ENCODE data around the gene NQO1. TPM values are rescaled to one million over a fixed set of nuclear protein-coding genes. Genes with fewer than 3 reads are reported as not detected.

Gene NQO1
- total RNA-seq, 1 donor from 2014 or later, result 74.5 TPM

- Histone ChIP-seq H4K20me1 (ENCODE audit: insufficient read depth, low read length) (peaks cover 6% of the 10 kb centered on the region), H3K9me3 (ENCODE audit: insufficient read depth, low read depth, low read length) (no peaks in the 10 kb centered on the region), H3K4me2 (ENCODE audit: low read length) (no peak overlapping the region), H3K4me1 (ENCODE audit: insufficient read depth, low read length) (peaks cover 11% of the 10 kb centered on the region), H2AFZ (ENCODE audit: low read depth, low read length) (no peak overlapping the region), H3K36me3 (ENCODE audit: insufficient read depth, low read length) (peaks cover 17% of the 10 kb centered on the region), H3K4me3 (ENCODE audit: insufficient read depth, low read depth, low read length) (no peak overlapping the region), H3K9ac (ENCODE audit: low read length) (no peak overlapping the region), H3K27ac (ENCODE audit: low read depth, low read length) (no peak overlapping the region), H3K79me2 (ENCODE audit: insufficient read depth, low read length) (no peaks in the 10 kb centered on the region), H3K27me3 (ENCODE audit: insufficient read depth, low read length) (no peaks in the 10 kb centered on the region)
- Mint-ChIP-seq H3K36me3 (ENCODE audit: low read depth, unreplicated experiment) (peaks cover 10% of the 10 kb centered on the region), H3K27me3 (ENCODE audit: low read depth, unreplicated experiment) (no peaks in the 10 kb centered on the region), H3K4me1 (ENCODE audit: low read depth, unreplicated experiment) (peaks cover 9% of the 10 kb centered on the region), H3K4me3 (ENCODE audit: unreplicated experiment) (no peak overlapping the region), H3K27ac (ENCODE audit: unreplicated experiment) (no peak overlapping the region), H3K9me3 (ENCODE audit: unreplicated experiment) (no peaks in the 10 kb centered on the region)
- FAIRE-seq (no peak), DNase-seq (ENCODE audit: low read depth) (no peak)
- TF ChIP-seq EZH2 (IDR thresholded peaks at IDR 0.05; ENCODE audit: insufficient read depth, low read length), result no peak
- TF ChIP-seq, protein P1, sequence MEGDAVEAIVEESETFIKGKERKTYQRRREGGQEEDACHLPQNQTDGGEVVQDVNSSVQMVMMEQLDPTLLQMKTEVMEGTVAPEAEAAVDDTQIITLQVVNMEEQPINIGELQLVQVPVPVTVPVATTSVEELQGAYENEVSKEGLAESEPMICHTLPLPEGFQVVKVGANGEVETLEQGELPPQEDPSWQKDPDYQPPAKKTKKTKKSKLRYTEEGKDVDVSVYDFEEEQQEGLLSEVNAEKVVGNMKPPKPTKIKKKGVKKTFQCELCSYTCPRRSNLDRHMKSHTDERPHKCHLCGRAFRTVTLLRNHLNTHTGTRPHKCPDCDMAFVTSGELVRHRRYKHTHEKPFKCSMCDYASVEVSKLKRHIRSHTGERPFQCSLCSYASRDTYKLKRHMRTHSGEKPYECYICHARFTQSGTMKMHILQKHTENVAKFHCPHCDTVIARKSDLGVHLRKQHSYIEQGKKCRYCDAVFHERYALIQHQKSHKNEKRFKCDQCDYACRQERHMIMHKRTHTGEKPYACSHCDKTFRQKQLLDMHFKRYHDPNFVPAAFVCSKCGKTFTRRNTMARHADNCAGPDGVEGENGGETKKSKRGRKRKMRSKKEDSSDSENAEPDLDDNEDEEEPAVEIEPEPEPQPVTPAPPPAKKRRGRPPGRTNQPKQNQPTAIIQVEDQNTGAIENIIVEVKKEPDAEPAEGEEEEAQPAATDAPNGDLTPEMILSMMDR (IDR thresholded peaks at IDR 0.05; ENCODE audit: insufficient read depth, low read depth, low read length), result no peak
These were observed 19.9 kb downstream of the NQO1 start for GRCh38 chr16:69706256-69706974.

- Histone ChIP-seq H3K27me3 (ENCODE audit: insufficient read depth, low read length) (no peaks in the 10 kb centered on the region), H3K9ac (ENCODE audit: low read length) (no peak overlapping the region), H4K20me1 (ENCODE audit: insufficient read depth, low read length) (peaks cover 11% of the 10 kb centered on the region), H3K4me1 (ENCODE audit: insufficient read depth, low read length) (no peaks in the 10 kb centered on the region), H3K36me3 (ENCODE audit: insufficient read depth, low read length) (peaks cover 10% of the 10 kb centered on the region), H3K79me2 (ENCODE audit: insufficient read depth, low read length) (no peaks in the 10 kb centered on the region), H3K4me2 (ENCODE audit: low read length) (no peak overlapping the region), H3K27ac (ENCODE audit: low read depth, low read length) (no peak overlapping the region), H2AFZ (ENCODE audit: low read depth, low read length) (no peak overlapping the region), H3K4me3 (ENCODE audit: insufficient read depth, low read depth, low read length) (no peak overlapping the region), H3K9me3 (ENCODE audit: insufficient read depth, low read depth, low read length) (no peaks in the 10 kb centered on the region)
- Mint-ChIP-seq H3K36me3 (ENCODE audit: low read depth, unreplicated experiment) (peaks cover 10% of the 10 kb centered on the region), H3K27ac (ENCODE audit: unreplicated experiment) (peak overlapping the region; percentile 41), H3K4me1 (ENCODE audit: low read depth, unreplicated experiment) (peaks cover 9% of the 10 kb centered on the region), H3K4me3 (ENCODE audit: unreplicated experiment) (peak overlapping the region; percentile 54), H3K27me3 (ENCODE audit: low read depth, unreplicated experiment) (no peaks in the 10 kb centered on the region), H3K9me3 (ENCODE audit: unreplicated experiment) (no peaks in the 10 kb centered on the region)
- DNase-seq (ENCODE audit: low read depth) (peak; percentile 55), FAIRE-seq (no peak)
- TF ChIP-seq EZH2 (IDR thresholded peaks at IDR 0.05; ENCODE audit: insufficient read depth, low read length), result no peak
- TF ChIP-seq, protein P1 (IDR thresholded peaks at IDR 0.05; ENCODE audit: insufficient read depth, low read depth, low read length), result no peak
These were observed 22.7 kb downstream of the NQO1 start for GRCh38 chr16:69703638-69704037.

GRCh38 chr16:69701866-69702265, 24.5 kb downstream of the NQO1 start:
- H3K9me3 Mint-ChIP-seq (ENCODE audit: unreplicated experiment), result no peaks in the 10 kb centered on the region
- no peak for TF ChIP-seq EZH2 (IDR thresholded peaks at IDR 0.05; ENCODE audit: insufficient read depth, low read length)
- TF ChIP-seq, protein P1 (IDR thresholded peaks at IDR 0.05; ENCODE audit: insufficient read depth, low read depth, low read length), result no peak
- H3K4me1 Mint-ChIP-seq (ENCODE audit: low read depth, unreplicated experiment), result peaks cover 9% of the 10 kb centered on the region
- no peak overlapping the region for H2AFZ ChIP-seq (ENCODE audit: low read depth, low read length)
- H3K27ac ChIP-seq (ENCODE audit: low read depth, low read length), result no peak overlapping the region
- H3K9ac ChIP-seq (ENCODE audit: low read length), result no peak overlapping the region
- no peak for FAIRE-seq
- peaks cover 6% of the 10 kb centered on the region for H3K36me3 Mint-ChIP-seq (ENCODE audit: low read depth, unreplicated experiment)
- H3K27me3 Mint-ChIP-seq (ENCODE audit: low read depth, unreplicated experiment), result no peaks in the 10 kb centered on the region
- no peak overlapping the region for H3K27ac Mint-ChIP-seq (ENCODE audit: unreplicated experiment)
- H3K4me3 ChIP-seq (ENCODE audit: insufficient read depth, low read depth, low read length), result no peak overlapping the region
- H3K79me2 ChIP-seq (ENCODE audit: insufficient read depth, low read length), result peaks cover 3% of the 10 kb centered on the region
- H3K4me3 Mint-ChIP-seq (ENCODE audit: unreplicated experiment), result no peak overlapping the region
- H3K9me3 ChIP-seq (ENCODE audit: insufficient read depth, low read depth, low read length), result no peaks in the 10 kb centered on the region
- peaks cover 20% of the 10 kb centered on the region for H4K20me1 ChIP-seq (ENCODE audit: insufficient read depth, low read length)
- H3K4me2 ChIP-seq (ENCODE audit: low read length), result no peak overlapping the region
- no peaks in the 10 kb centered on the region for H3K27me3 ChIP-seq (ENCODE audit: insufficient read depth, low read length)
- H3K36me3 ChIP-seq (ENCODE audit: insufficient read depth, low read length), result peaks cover 10% of the 10 kb centered on the region
- H3K4me1 ChIP-seq (ENCODE audit: insufficient read depth, low read length), result no peaks in the 10 kb centered on the region
- no peak for DNase-seq (ENCODE audit: low read depth)

All from astrocyte (in vitro differentiated cells and primary cell).